CD14-positive monocyte (primary cell): ENCODE measurements around the gene STX12. TPM values are rescaled to one million over a fixed set of nuclear protein-coding genes. Genes with fewer than 3 reads are reported as not detected.
"Not testable (repeated sequence)": the region's sequence is repeated elsewhere in the genome, so short reads cannot be mapped to it uniquely, and the experiment has no call there.

Source experiments
- DNase-seq, 3 donors: peaks; one replicate each; pipeline ENCODE4 v3.0.0-alpha.2; 2011 to 2022
- H2AFZ ChIP-seq: 2 replicates; pipeline ENCODE4 v1.6.0; 2012; ENCODE audit warnings: mild to moderate bottlenecking, low read depth, low read length, inconsistent platforms; ENCODE audit not compliant: insufficient read depth, poor library complexity, severe bottlenecking
- H3K27ac ChIP-seq, 2 donors: 1 replicate in 1 of 2; 2 replicates in 1 of 2; pipeline ENCODE4 v1.5.1; 2012 to 2013; ENCODE audit warnings: low read length in 2 of 2, control low read depth in 1 of 2, inconsistent platforms in 1 of 2, low read depth in 1 of 2, mild to moderate bottlenecking in 1 of 2
- H3K27me3 ChIP-seq, 2 donors: one replicate each; pipeline versions ENCODE4 v1.6.0 to v1.6.1; 2011 to 2013; ENCODE audit warnings: low read length in 2 of 2; ENCODE audit not compliant: control insufficient read depth in 2 of 2, insufficient read depth in 2 of 2
- H3K36me3 ChIP-seq, 2 donors: replicated peaks in 1 of 2; 1 replicate in 1 of 2; 2 replicates in 1 of 2; pipeline versions ENCODE4 v1.5.1 to v1.6.1; 2012 to 2013; ENCODE audit warnings: low read length in 2 of 2, control low read depth in 1 of 2, inconsistent platforms in 1 of 2, mild to moderate bottlenecking in 1 of 2; ENCODE audit not compliant: insufficient read depth in 2 of 2, control insufficient read depth in 1 of 2
- H3K4me1 ChIP-seq, 2 donors: 1 replicate in 1 of 2; 2 replicates in 1 of 2; pipeline versions ENCODE4 v1.5.1 to v1.6.1; 2012 to 2013; ENCODE audit warnings: low read length in 2 of 2, control low read depth in 1 of 2, inconsistent platforms in 1 of 2, mild to moderate bottlenecking in 1 of 2, moderate library complexity in 1 of 2; ENCODE audit not compliant: insufficient read depth in 2 of 2, control insufficient read depth in 1 of 2
- H3K4me2 ChIP-seq: replicated peaks from 2 replicates; pipeline ENCODE3; 2012; ENCODE audit warnings: low read length, moderate library complexity, mild to moderate bottlenecking; ENCODE audit not compliant: poor library complexity, severe bottlenecking; ENCODE audit errors: extremely low read depth
- H3K4me3 ChIP-seq, 3 experiments: fragments of 200-600 bp in 1 of 3; sonication (generic) in 1 of 3; replicated peaks in 1 of 3; 1 replicate in 2 of 3; 2 replicates in 1 of 3; pipeline ENCODE4 v1.5.1; 2011 to 2013; ENCODE audit warnings: low read length in 3 of 3, mild to moderate bottlenecking in 3 of 3, control low read depth in 2 of 3, low read depth in 2 of 3, inconsistent platforms in 1 of 3, moderate library complexity in 1 of 3
- H3K79me2 ChIP-seq: 2 replicates; pipeline ENCODE4 v1.6.0; 2012; ENCODE audit warnings: mild to moderate bottlenecking, control low read depth, inconsistent platforms, low read length, moderate library complexity; ENCODE audit not compliant: insufficient read depth
- H3K9ac ChIP-seq: 2 replicates; pipeline ENCODE4 v1.6.0; 2017; ENCODE audit warnings: low read length, mild to moderate bottlenecking; ENCODE audit not compliant: insufficient read depth, poor library complexity, severe bottlenecking
- H3K9me3 ChIP-seq, 2 donors: replicated peaks in 1 of 2; 1 replicate in 1 of 2; 2 replicates in 1 of 2; pipeline versions ENCODE4 v1.5.1 to v1.6.1; 2012 to 2013; ENCODE audit warnings: low read length in 2 of 2, control low read depth in 1 of 2; ENCODE audit not compliant: control insufficient read depth in 1 of 2, insufficient read depth in 1 of 2
- H4K20me1 ChIP-seq: 2 replicates; pipeline ENCODE4 v1.6.0; 2012; ENCODE audit warnings: mild to moderate bottlenecking, low read length, control low read depth, moderate library complexity; ENCODE audit not compliant: insufficient read depth
- H3K27ac Mint-ChIP-seq, 7 donors: one replicate each; pipeline ENCODE4 v1.8.0; 2020; ENCODE audit warnings: mild to moderate bottlenecking in 7 of 7, mixed read lengths in 7 of 7, moderate library complexity in 6 of 7, inconsistent platforms in 2 of 7
- H3K27me3 Mint-ChIP-seq, 3 donors: one replicate each; pipeline ENCODE4 v1.8.0; 2021 to 2022; ENCODE audit warnings: low read depth in 3 of 3, mild to moderate bottlenecking in 3 of 3, mixed read lengths in 3 of 3, moderate library complexity in 3 of 3, inconsistent platforms in 1 of 3
- H3K36me3 Mint-ChIP-seq, 2 donors: one replicate each; pipeline ENCODE4 v1.8.0; 2020; ENCODE audit warnings: mixed read lengths in 2 of 2, inconsistent platforms in 1 of 2, mild to moderate bottlenecking in 1 of 2
- H3K4me1 Mint-ChIP-seq: one replicate; pipeline ENCODE4 v1.8.0; 2020; ENCODE audit warnings: mild to moderate bottlenecking, mixed read lengths
- H3K4me3 Mint-ChIP-seq, 2 donors: one replicate each; pipeline ENCODE4 v1.8.0; 2020; ENCODE audit warnings: mild to moderate bottlenecking in 2 of 2, mixed read lengths in 2 of 2, moderate library complexity in 1 of 2
- H3K9me3 Mint-ChIP-seq, 7 donors: one replicate each; pipeline ENCODE4 v1.8.0; 2020 to 2022; ENCODE audit warnings: mixed read lengths in 7 of 7, mild to moderate bottlenecking in 6 of 7, moderate library complexity in 6 of 7, inconsistent platforms in 2 of 7
- WGBS: methylation state at CpG from one replicate; pipeline ENCODE4 v1.1.5; 2013; ENCODE audit warnings: missing lambda C conversion rate; ENCODE audit not compliant: insufficient coverage; 5-methylcytosine and 5-hydroxymethylcytosine counted together
- intact Hi-C, 2 donors: fragments of 100-400 bp; cut with micrococcal nuclease; formaldehyde crosslinking; loops; one replicate each; pipeline versions ENCODE4 v1.15.0 to v1.15.1; 2023
- polyA plus RNA-seq, 3 donors: library from polyadenylated mRNA; depleted of rRNA in 1 of 3; unstranded in 2 of 3; stranded (reverse) in 1 of 3; fragments of 300-500 nt in 2 of 3; fragments of >200 nt in 1 of 3; fragmentation: Illumina TruSeq in 2 of 3; gene quantifications; 1 replicate in 2 of 3; 2 replicates in 1 of 3; pipeline ENCODE4 v1.2.3, GENCODE V29; 2012 to 2021
- TF ChIP-seq, protein P1 (sequence below): fragments of 200-600 bp; IDR thresholded peaks from one replicate; pipeline ENCODE4 v1.8.0; 2022; ENCODE audit warnings: antibody characterized with exemption, mild to moderate bottlenecking

The STX12 gene
- polyA plus RNA-seq, 3 donors: 29.4 to 49.4 (median 36.2) TPM

DNA sequence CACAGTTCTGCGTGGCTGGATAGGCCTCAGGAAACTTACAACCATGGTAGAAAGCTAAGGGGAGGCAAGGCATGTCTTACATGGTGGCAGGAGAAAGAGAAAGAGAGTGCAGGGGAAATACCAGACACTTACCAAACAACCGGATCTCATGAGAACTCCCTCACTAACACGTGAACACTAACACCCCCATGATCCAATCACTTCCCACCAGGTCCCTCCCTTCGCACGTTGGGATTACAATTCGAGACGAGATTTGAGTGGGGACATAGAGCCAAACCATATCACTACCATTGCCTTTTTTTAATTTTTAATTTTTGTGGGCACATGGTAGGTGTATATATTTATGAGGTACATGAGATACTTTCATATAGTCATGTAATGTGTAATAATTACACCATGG lies 33.7 kb downstream of the STX12 start:
- peaks cover 75 to 89% of the 10 kb centered on the region in 2 donors for H3K36me3 ChIP-seq

DNA sequence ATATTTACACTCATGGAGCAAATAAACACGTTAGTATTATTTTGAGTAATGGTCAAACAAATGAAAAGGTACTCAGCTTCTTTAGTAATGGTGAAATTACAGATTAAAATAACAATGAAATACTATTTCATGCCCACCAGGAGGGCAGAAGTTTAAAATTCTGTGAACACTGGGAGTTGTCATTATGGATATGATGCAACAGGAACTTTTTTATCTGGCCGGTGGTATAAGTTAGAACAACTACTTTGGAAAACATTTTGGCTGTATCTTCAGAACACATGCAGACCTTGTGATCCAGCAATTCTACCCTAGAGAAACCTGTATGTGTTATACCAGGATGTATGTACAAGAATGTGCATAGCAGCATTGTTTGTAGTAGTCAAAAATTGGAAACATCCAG lies 34.4 kb downstream of the STX12 start:
- peaks cover 55 to 83% of the 10 kb centered on the region in 2 donors for H3K36me3 Mint-ChIP-seq
- Histone ChIP-seq H3K9ac (no peak overlapping the region), H3K36me3 (peaks cover 75 to 89% of the 10 kb centered on the region in 2 donors), H3K9me3 (no peaks in the 10 kb centered on the region), H3K4me1 (no peaks in the 10 kb centered on the region), H3K79me2 (no peaks in the 10 kb centered on the region), H3K27ac (no peak overlapping the region), H2AFZ (no peak overlapping the region), H3K27me3 (no peaks in the 10 kb centered on the region), H4K20me1 (peaks cover 27% of the 10 kb centered on the region), H3K4me3 (no peak overlapping the region), H3K4me2 (no peak overlapping the region)
- TF ChIP-seq, protein P1, sequence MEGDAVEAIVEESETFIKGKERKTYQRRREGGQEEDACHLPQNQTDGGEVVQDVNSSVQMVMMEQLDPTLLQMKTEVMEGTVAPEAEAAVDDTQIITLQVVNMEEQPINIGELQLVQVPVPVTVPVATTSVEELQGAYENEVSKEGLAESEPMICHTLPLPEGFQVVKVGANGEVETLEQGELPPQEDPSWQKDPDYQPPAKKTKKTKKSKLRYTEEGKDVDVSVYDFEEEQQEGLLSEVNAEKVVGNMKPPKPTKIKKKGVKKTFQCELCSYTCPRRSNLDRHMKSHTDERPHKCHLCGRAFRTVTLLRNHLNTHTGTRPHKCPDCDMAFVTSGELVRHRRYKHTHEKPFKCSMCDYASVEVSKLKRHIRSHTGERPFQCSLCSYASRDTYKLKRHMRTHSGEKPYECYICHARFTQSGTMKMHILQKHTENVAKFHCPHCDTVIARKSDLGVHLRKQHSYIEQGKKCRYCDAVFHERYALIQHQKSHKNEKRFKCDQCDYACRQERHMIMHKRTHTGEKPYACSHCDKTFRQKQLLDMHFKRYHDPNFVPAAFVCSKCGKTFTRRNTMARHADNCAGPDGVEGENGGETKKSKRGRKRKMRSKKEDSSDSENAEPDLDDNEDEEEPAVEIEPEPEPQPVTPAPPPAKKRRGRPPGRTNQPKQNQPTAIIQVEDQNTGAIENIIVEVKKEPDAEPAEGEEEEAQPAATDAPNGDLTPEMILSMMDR: no peak
- H3K4me3 Mint-ChIP-seq: no peak overlapping the region
- H3K27me3 Mint-ChIP-seq: no peaks in the 10 kb centered on the region
- H3K27ac Mint-ChIP-seq: no peak overlapping the region
- H3K4me1 Mint-ChIP-seq: no peaks in the 10 kb centered on the region
- H3K9me3 Mint-ChIP-seq: peaks cover 0 to 4% (median 0%) of the 10 kb centered on the region in 7 donors
- no CpG with 5 or more reads among the region's 2 CpGs for WGBS
- intact Hi-C loops: no loop called here
- DNase-seq: no peak

More for the DNA sequence above, 33.7 kb downstream of the STX12 start:
- no peak overlapping the region for H3K9ac ChIP-seq
- Mint-ChIP-seq H3K27ac (no peak overlapping the region), H3K27me3 (no peaks in the 10 kb centered on the region), H3K4me3 (no peak overlapping the region), H3K4me1 (no peaks in the 10 kb centered on the region), H3K9me3 (peaks cover 0 to 4% (median 0%) of the 10 kb centered on the region in 7 donors), H3K36me3 (peaks cover 55 to 83% of the 10 kb centered on the region in 2 donors)
- intact Hi-C loops: no loop called here
- peaks cover 29% of the 10 kb centered on the region for H4K20me1 ChIP-seq
- H3K4me1 ChIP-seq: no peaks in the 10 kb centered on the region
- H2AFZ ChIP-seq: no peak overlapping the region
- WGBS: no CpG with 5 or more reads among the region's 7 CpGs
- TF ChIP-seq, protein P1: no peak
- DNase-seq: no peak
- no peak overlapping the region for H3K4me2 ChIP-seq
- H3K9me3 ChIP-seq: no peaks in the 10 kb centered on the region
- H3K27ac ChIP-seq: no peak overlapping the region
- no peak overlapping the region for H3K4me3 ChIP-seq
- no peaks in the 10 kb centered on the region for H3K79me2 ChIP-seq
- H3K27me3 ChIP-seq: no peaks in the 10 kb centered on the region

DNA sequence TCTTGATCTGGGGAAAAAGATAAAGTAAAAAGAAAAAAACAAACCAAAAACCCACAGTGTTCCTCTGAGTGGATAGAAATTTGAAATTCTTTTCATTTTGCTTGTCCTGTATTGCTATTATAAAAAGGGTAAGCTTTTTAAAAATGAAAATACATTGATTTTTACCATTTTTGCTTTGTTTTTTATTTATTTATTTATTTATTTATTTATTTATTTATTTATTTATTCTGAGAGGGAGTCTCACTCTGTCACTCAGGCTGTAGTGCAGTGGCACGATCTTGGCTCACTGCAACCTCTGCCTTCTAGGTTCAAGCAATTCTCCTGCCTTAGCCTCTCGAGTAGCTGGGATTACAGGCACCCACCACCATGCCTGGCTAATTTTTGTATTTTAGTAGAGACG lies 35.1 kb downstream of the STX12 start:
- H3K27me3 Mint-ChIP-seq, H3K27ac ChIP-seq, H3K4me3 ChIP-seq, H3K4me3 Mint-ChIP-seq, H3K9me3 Mint-ChIP-seq, H3K27ac Mint-ChIP-seq, H3K79me2 ChIP-seq, H3K4me1 Mint-ChIP-seq, H3K9ac ChIP-seq, H2AFZ ChIP-seq, DNase-seq, H3K4me2 ChIP-seq, H3K9me3 ChIP-seq, H3K4me1 ChIP-seq, H3K27me3 ChIP-seq, intact Hi-C loops: not testable (repeated sequence)
- H4K20me1 ChIP-seq: peaks cover 26% of the 10 kb centered on the region
- peaks cover 54 to 83% of the 10 kb centered on the region in 2 donors for H3K36me3 Mint-ChIP-seq
- WGBS: no CpG with 5 or more reads among the region's 3 CpGs
- H3K36me3 ChIP-seq: peaks cover 75 to 89% of the 10 kb centered on the region in 2 donors
